ENCODE results near the gene THOC1.

The THOC1 gene

GRCh38 chr18:215448-216010, 52.3 kb downstream of the THOC1 start:
- no peak for DNase-seq (ENCODE audit: low spot score)

- no peak for DNase-seq (ENCODE audit: low spot score)
Measured at GRCh38 chr18:213966-214365, 53.9 kb downstream of the THOC1 start.

GRCh38 chr18:213505-213904, 54.3 kb downstream of the THOC1 start:
- no peak for DNase-seq (ENCODE audit: low spot score)

- no peak for DNase-seq (ENCODE audit: low spot score)
Measured at GRCh38 chr18:212780-213179, 55.1 kb downstream of the THOC1 start.

GRCh38 chr18:211582-211981, 56.3 kb downstream of the THOC1 start:
- no peak for DNase-seq (ENCODE audit: low spot score)

GRCh38 chr18:210733-211132, 57.1 kb downstream of the THOC1 start:
- DNase-seq (ENCODE audit: low spot score) = no peak

- DNase-seq (ENCODE audit: low spot score) = no peak
Measured at GRCh38 chr18:210075-210474, 57.8 kb downstream of the THOC1 start.

GRCh38 chr18:199768-200167, 68.1 kb downstream of the THOC1 start:
- no peak for DNase-seq (ENCODE audit: low spot score)

- DNase-seq (ENCODE audit: low spot score) = no peak
Measured at GRCh38 chr18:199214-199613, 68.6 kb downstream of the THOC1 start.

GRCh38 chr18:195651-196050, 72.2 kb downstream of the THOC1 start:
- DNase-seq (ENCODE audit: low spot score) = no peak

- no peak for DNase-seq (ENCODE audit: low spot score)
Measured at GRCh38 chr18:192801-193200, 75.0 kb downstream of the THOC1 start.

GRCh38 chr18:191725-192124, 76.1 kb downstream of the THOC1 start:
- DNase-seq (ENCODE audit: low spot score) = no peak

GRCh38 chr18:189254-189653, 78.6 kb downstream of the THOC1 start:
- DNase-seq (ENCODE audit: low spot score) = no peak

- no peak for DNase-seq (ENCODE audit: low spot score)
Measured at GRCh38 chr18:183769-184168, 84.1 kb downstream of the THOC1 start.

GRCh38 chr18:181711-182110, 86.1 kb downstream of the THOC1 start:
- DNase-seq (ENCODE audit: low spot score) = no peak

- DNase-seq (ENCODE audit: low spot score) = no peak
Measured at GRCh38 chr18:179499-179898, 88.3 kb downstream of the THOC1 start.

GRCh38 chr18:172361-172760, 95.5 kb downstream of the THOC1 start:
- DNase-seq (ENCODE audit: low spot score) = no peak

Measured in left forelimb (tissue), 1 donor.